Stimulated activated CD8-positive, alpha-beta memory T cell treated with anti-CD3 and anti-CD28 coated beads, Interleukin-7, amount 100 ng/mL, for 24 hours (primary cell): Measurements from ENCODE around the gene TSSK6.

Experiments
- DNase-seq: peaks from one replicate; pipeline ENCODE4 v3.0.0-alpha.2; 2020; ENCODE audit warnings: low read depth

The TSSK6 gene

GRCh38 chr19:19514881-19515641 lies at the start of gene TSSK6:
TSS of gene TSSK6 (minus strand) at chr19:19515548. CDS start at chr19:19515427, 121 bp downstream.
- DNase-seq, result no peak

GRCh38 chr19:19563348-19563848 lies 48.0 kb upstream of the TSSK6 start:
- no peak for DNase-seq

- DNase-seq, result no peak
Observed at GRCh38 chr19:19562665-19563347, 47.5 kb upstream of the TSSK6 start.

GRCh38 chr19:19561946-19562664 lies 46.8 kb upstream of the TSSK6 start:
- no peak for DNase-seq

GRCh38 chr19:19559931-19560330 lies 44.6 kb upstream of the TSSK6 start:
- no peak for DNase-seq

GRCh38 chr19:19558636-19559035 lies 43.3 kb upstream of the TSSK6 start:
- no peak for DNase-seq

GRCh38 chr19:19558055-19558454 lies 42.7 kb upstream of the TSSK6 start:
- no peak for DNase-seq

GRCh38 chr19:19554074-19555023 lies 39.0 kb upstream of the TSSK6 start:
- peak; percentile 41 for DNase-seq

- no peak for DNase-seq
Observed at GRCh38 chr19:19553670-19554069, 38.3 kb upstream of the TSSK6 start.

GRCh38 chr19:19552798-19553197 lies 37.5 kb upstream of the TSSK6 start:
- no peak for DNase-seq

- no peak for DNase-seq
Observed at GRCh38 chr19:19551853-19552192, 36.5 kb upstream of the TSSK6 start.

- DNase-seq, result no peak
Observed at GRCh38 chr19:19550972-19551852, 35.9 kb upstream of the TSSK6 start.

- no peak for DNase-seq
Observed at GRCh38 chr19:19550485-19550929, 35.2 kb upstream of the TSSK6 start.

- DNase-seq, result no peak
Observed at GRCh38 chr19:19549804-19550464, 34.6 kb upstream of the TSSK6 start.

- DNase-seq, result no peak
Observed at GRCh38 chr19:19548915-19549759, 33.8 kb upstream of the TSSK6 start.

- no peak for DNase-seq
Observed at GRCh38 chr19:19547674-19548336, 32.5 kb upstream of the TSSK6 start.

GRCh38 chr19:19546751-19547162 lies 31.4 kb upstream of the TSSK6 start:
- DNase-seq, result no peak

GRCh38 chr19:19545707-19546106 lies 30.4 kb upstream of the TSSK6 start:
- no peak for DNase-seq
